HepG2 (cell line): ENCODE results near the gene NDUFB5.

ENCODE experiments used
- ATAD3A ChIP-seq: sonication (generic); formaldehyde crosslinking; IDR thresholded peaks from 2 replicates; pipeline ENCODE4 v1.4.0; 2020; ENCODE audit warnings: missing genetic modification reagents
- EZH2 ChIP-seq: conservative IDR thresholded peaks from 2 replicates; pipeline ENCODE4 v1.6.1; 2012; ENCODE audit warnings: mild to moderate bottlenecking, low read depth, low read length, moderate library complexity
- GABPA ChIP-seq, 2 experiments: IDR thresholded peaks; 2 replicates each; pipeline ENCODE4 v1.6.1; 2011 to 2016; ENCODE audit warnings: low read depth in 2 of 2, low read length in 1 of 2, missing biosample characterization in 1 of 2, missing genetic modification characterization in 1 of 2
- ISX ChIP-seq: sonication (generic); formaldehyde crosslinking; conservative IDR thresholded peaks from 2 replicates; pipeline ENCODE4 v1.5.0; 2020; ENCODE audit warnings: missing genetic modification reagents
- JUN ChIP-seq: sonication (generic); formaldehyde crosslinking; IDR thresholded peaks from 2 replicates; pipeline ENCODE4 v1.4.0; 2020; ENCODE audit warnings: mild to moderate bottlenecking, missing genetic modification reagents
- RFX5 ChIP-seq: IDR thresholded peaks from 2 replicates; pipeline ENCODE4 v1.6.1; 2011; ENCODE audit warnings: low read depth, low read length, improper control_type of control experiment
- TCF12 ChIP-seq, 2 experiments: fragments of 450-650 bp in 1 of 2; sonication (generic) in 1 of 2; formaldehyde crosslinking in 1 of 2; IDR thresholded peaks; 2 replicates each; pipeline versions ENCODE4 v1.6.1 to v1.8.0; 2017 to 2022; ENCODE audit warnings: antibody characterized with exemption in 1 of 2, mild to moderate bottlenecking in 1 of 2, missing genetic modification reagents in 1 of 2, moderate library complexity in 1 of 2
- ZBTB26 ChIP-seq: IDR thresholded peaks from 2 replicates; pipeline ENCODE4 v1.6.1; 2016; ENCODE audit warnings: missing compliant biosample characterization, missing genetic modification reagents, borderline replicate concordance

GRCh38 chr3:179613807-179614206 lies 9.2 kb downstream of the NDUFB5 start:
- TF ChIP-seq ISX (CRISPR knock-in tag) = no peak
- TF ChIP-seq GABPA (IDR thresholded peaks at IDR 0.05; ENCODE audit: low read depth, low read length) = no peak
- no peak for TF ChIP-seq GABPA (CRISPR knock-in tag; IDR thresholded peaks at IDR 0.05; ENCODE audit: low read depth)
- no peak for TF ChIP-seq EZH2
- TF ChIP-seq JUN (CRISPR knock-in tag) = no peak
- TF ChIP-seq TCF12 (IDR thresholded peaks at IDR 0.05) = no peak
- no peak for TF ChIP-seq TCF12 (CRISPR knock-in tag; IDR thresholded peaks at IDR 0.05)
- no peak for TF ChIP-seq RFX5
- no peak for TF ChIP-seq ZBTB26
- no peak for TF ChIP-seq ATAD3A (CRISPR knock-in tag)
